Activated CD4-positive, alpha-beta T cell treated with anti-CD3 and anti-CD28 coated beads, Interleukin-2, Interleukin-6, amounts not matched to agents 100 ng/mL and 50 ng/mL, durations not matched to agents 16 hours and 8 hours (primary cell): ENCODE results near the gene A2M.

Source experiments
- DNase-seq: peaks from one replicate; pipeline ENCODE4 v3.0.0-alpha.2; 2020

The A2M gene

DNA sequence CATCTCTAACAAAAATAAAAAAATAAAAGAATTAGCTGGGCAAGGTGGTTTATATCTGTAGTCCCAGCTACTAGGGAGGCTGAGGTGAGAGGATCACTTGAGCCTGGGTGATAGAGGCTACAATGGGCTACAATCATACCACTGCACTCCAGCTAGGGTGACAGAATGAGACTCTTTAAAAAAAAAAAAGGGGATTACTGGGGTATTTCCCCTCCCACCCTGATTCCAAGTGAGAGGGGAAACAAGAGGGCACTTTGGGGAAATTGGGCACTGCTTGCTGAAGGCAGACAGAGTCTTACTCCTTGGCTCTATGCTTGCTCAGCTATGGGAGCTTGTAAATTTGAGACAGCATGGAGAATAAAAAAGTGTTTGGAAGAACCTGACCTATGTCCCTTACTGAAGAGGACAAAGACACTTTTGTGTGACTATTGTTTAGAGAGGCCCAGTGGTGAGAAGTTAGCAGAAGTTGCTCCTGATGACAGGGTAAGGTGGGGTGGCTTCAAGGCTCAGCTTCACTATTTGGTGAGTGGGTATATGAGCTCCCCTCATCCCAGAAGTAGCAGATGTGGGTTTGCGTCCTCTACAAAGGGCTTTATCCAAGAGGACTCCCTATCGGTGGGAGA is 82.3 kb downstream of the A2M start:
- no peak for DNase-seq

DNA sequence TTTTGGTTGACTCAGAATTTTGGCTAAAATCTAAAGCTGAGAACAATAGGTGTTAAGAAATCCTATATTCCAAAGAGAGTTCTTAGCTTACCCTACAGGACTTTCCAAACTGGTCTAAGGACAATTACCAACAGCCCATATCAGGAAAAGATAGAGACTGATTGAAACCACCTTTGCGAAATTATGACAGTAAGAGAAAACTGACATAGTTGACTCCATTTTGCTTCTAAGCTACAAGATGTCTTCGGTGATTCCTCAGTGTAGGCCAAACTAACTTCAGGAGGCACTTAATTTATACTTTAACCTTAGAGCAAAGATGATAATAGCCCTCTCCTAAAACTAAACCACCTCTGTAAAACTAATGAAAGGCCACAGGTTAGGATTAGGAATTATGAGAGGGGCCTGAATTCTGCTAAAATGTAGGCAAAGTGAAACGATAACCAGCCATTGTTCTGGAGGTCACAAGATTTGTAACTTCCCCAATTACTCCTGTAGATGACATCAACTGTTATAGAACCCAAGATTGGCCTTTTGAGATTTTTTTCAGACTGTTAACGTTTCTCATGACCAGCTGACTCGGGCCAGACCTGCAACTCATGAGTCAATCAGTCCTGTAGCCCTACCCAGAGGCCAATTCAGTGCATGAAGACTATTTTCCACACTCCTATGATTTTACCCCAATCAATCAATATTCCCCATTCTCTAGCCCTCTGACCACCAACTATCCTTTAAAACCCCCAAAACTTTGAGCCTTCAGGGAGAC is 83.3 kb downstream of the A2M start:
- no peak for DNase-seq

DNA sequence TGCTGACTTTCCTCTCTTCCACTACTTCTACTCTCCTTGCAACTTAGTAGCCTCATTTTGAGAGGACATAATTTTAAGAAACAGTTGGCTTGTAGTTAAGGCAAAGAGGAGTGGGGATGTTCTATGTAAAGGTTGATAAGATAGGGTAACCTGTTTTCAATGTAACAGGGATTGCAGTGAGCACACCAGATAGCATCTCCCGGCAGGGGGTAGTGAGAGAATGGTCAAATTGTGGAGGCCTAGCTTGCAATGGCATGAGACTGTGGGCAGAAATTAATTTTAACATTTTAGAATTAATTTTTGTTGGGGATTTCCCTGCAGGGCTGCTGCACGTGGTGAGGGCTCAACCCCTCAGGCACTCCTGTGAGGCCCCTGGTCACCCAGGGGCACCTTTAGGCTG is 84.9 kb downstream of the A2M start:
- DNase-seq = no peak

DNA sequence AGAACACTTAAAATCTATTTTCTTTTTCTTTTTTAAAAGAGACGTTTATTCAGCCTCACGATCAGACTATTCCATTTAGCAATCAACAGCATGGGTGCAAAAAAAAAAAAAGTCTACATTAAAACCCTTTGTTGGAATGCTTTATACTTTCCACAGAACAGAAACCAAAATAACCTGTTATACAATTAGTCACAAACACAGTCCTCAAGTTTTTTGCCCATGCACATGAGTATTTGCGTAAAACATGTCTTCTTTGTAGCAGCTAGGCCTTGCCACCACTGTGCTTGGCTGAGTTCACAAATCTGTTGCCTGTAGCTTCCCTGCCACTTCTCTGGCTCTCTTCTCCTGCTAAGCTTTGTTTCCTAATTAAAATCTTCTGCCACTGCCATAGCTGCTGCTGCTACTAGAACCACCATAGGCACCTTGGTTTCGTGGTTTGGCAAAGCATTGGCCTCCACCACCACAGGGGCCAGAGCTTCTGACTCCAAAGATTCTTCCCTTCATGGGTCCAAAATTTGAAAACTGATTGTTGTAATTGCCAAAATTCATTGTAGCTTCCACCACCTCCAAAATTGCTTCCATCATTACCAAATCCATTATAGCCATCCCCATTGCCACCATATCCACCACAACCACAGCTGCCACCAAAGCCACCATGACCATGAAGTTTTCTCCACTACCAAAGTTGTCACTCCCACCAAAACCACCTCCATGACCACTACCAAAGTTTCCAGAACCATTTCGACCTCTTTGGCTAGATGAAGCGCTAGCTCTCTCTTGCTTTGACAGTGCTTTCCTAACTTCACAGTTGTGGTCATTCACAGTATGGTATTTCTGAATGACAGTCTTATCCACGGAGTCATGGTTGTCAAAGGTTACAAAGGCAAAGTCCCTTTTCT is 88.3 kb downstream of the A2M start:
- peak; percentile 47 for DNase-seq

DNA sequence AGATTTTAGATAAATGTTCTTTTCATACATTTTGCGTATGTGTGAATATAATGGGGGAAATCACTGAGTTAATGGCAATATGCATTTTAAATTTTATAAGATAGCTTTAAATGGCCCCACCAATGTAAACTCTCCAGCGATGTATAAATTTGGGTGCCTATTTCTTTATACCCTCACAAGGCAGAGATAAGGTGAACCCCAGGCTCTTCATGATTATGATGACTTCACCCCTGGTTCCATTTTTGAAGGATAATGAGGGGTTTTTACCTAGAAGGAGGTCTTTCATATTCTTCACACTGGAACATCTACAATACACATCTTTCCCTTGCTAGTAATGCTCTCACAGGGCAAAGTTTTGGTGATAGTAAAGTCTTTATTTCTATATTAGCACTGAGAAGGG is 91.2 kb downstream of the A2M start:
- DNase-seq = no peak

DNA sequence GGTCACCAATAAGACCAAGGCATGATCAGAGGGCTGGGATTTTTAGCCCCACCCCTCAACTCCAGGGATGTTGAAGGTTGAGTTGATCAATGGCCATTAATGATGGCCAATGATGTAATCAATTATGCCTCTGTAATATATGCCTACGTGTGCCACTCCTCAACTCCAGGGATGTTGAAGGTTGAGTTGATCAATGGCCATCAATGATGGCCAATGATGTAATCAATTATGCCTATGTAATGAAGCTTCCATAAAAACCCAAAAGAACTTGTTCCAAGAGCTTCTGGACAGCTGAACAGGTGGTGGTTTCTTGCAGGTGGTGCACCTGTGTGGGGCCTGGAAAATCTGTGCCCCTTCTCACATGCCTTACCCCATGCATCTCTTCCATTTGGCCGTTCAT is 93.1 kb downstream of the A2M start:
- DNase-seq = no peak
